Measurements from ENCODE around the gene SYT11.

- TF ChIP-seq YY1 (IDR thresholded peaks at IDR 0.05; ENCODE audit: low read depth) (no peak), TEAD4 (IDR thresholded peaks at IDR 0.05) (no peak), EP300 (IDR thresholded peaks at IDR 0.05; ENCODE audit: borderline replicate concordance) (no peak), REST (IDR thresholded peaks at IDR 0.05; ENCODE audit: low read depth) (no peak), CEBPB (IDR thresholded peaks at IDR 0.05) (no peak), CREB1 (IDR thresholded peaks at IDR 0.05; ENCODE audit: low read depth) (no peak), RAD21 (IDR thresholded peaks at IDR 0.05; ENCODE audit: low read depth) (no peak), TAF1 (IDR thresholded peaks at IDR 0.05; ENCODE audit: low read depth) (no peak)
Measured at GRCh38 chr1:155880950-155881349, 21.6 kb downstream of the SYT11 start.
